ENCODE results near the gene HES6. TPM values are rescaled to one million over a fixed set of nuclear protein-coding genes. Genes with fewer than 3 reads are reported as not detected.

HES6 gene
- total and polyA plus RNA-seq, 9 donors, result 17.1 to 25.9 (median 21.4) TPM

DNA sequence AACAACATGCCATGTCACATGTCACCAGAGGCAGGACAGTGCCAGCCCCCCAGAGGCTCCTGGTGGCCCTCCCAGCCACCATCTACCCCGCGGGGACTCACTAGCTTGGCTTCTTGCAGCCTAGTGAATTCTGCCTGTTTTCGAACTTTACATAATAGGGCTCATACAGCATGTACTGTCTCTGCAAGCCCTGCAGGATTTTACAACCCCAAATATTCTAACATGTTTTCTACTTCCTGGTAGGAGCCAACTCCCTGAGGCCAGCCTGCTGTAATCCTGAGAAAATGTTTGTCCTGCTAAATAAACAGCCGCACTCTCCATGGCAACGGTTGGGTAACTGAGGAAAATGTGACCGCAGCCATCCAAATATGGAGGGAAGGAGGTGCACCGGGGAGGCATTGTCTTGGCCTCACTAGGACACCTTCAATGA lies 45.8 kb upstream of the HES6 start:
- H3K4me3 ChIP-seq (ENCODE audit: low read length), result no peak overlapping the region
- H3K36me3 ChIP-seq (ENCODE audit: control insufficient read depth, insufficient read depth, low read length), result no peaks in the 10 kb centered on the region
- DNase-seq, result peak; percentile 97
- no peaks in the 10 kb centered on the region for H3K9me3 ChIP-seq (replicated peaks; ENCODE audit: control insufficient read depth, low read depth, low read length)
- peak overlapping the region; percentile 95 for H3K27ac ChIP-seq (ENCODE audit: low read length)
- H3K27me3 ChIP-seq (ENCODE audit: control insufficient read depth, insufficient read depth, low read length), result no peaks in the 10 kb centered on the region
- 49% methylated on average over 3 of the region's 7 CpGs for WGBS (ENCODE audit: insufficient coverage)
- H3K4me1 ChIP-seq (ENCODE audit: control insufficient read depth, insufficient read depth, low read length), result peaks cover 48% of the 10 kb centered on the region

DNA sequence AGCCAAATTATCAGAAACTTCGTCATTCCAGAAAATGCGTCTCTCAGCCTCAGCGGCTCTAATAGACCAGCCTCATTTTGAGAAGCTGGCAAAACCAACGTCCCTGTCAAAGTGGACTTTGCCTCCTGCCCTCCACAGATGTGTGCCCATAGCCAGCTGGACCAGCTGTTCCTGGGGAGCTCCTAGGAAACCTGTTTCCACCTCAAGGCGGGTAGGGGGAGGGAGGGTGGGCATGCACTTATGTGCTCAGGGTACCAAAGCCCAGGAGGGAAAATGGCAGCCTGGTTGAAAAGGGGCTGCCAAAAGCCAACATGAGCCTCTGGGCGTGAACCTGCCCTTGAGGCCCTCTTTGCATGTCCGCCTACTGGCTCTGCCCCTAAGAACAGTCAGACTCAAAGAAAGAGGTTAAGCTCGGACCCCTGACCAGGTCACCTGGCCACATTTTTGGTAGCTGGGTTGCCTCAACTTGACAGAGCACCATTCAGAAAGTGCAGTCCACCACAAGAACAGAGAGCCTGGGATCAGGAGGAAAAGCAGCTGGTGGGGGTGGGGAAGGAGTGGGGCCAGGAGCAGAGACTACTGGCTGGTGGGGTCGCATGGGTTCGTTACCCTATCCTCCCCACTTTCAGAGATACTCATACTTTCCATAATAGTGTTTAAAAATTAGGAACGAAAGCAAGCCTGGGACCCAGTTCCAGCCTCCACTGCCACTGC lies 45.1 kb upstream of the HES6 start:
- peaks cover 46% of the 10 kb centered on the region for H3K4me1 ChIP-seq (ENCODE audit: control insufficient read depth, insufficient read depth, low read length)
- no peak for DNase-seq
- H3K27ac ChIP-seq (ENCODE audit: low read length), result peak overlapping the region; percentile 95
- H3K27me3 ChIP-seq (ENCODE audit: control insufficient read depth, insufficient read depth, low read length), result no peaks in the 10 kb centered on the region
- WGBS (ENCODE audit: insufficient coverage), result 74% methylated on average over 7 of the region's 11 CpGs
- no peaks in the 10 kb centered on the region for H3K9me3 ChIP-seq (replicated peaks; ENCODE audit: control insufficient read depth, low read depth, low read length)
- no peak overlapping the region for H3K4me3 ChIP-seq (ENCODE audit: low read length)
- H3K36me3 ChIP-seq (ENCODE audit: control insufficient read depth, insufficient read depth, low read length), result no peaks in the 10 kb centered on the region

DNA sequence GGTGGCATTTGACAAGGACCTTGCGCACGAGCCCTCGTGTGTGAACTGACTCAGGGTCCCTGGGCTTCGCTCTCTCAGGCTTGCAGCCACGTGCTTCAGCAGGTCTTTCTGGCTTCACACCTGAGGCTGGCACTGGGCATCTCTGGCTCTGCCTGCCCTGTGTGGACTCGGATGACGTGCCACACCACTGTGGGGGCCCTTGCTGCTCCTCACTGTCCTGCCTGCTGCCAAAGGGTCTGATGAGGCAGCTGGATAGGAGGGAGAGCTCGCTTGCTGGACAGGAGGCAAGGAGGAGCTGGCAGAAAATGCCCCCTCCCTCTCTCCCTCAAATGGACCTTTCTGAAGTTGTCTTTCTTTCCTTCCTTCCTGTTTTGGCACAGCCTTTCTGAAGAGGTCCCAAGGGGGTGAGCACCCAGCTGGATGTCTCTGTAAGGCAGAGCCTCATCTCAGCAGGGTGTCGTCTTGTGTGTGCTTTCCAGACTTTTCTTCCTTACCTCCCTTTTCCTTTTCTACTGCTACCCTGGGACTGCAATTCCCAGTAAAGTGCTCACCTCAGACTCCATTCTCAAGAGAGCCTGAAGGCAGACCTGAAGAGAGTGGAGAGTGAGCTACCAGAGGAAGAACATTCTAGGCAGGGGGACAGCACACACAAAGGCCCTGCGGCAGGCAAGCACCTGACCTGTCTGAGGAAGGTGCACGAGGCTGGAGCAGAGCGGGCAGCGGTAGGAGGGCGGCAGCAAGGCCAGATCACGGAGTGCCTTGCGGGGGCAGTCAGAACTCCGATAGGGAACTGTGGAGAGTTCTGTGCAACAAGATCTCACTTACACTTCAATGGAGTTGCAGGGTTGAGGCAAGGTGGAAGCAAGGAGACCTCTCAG lies 43.3 kb upstream of the HES6 start:
- H3K4me3 ChIP-seq (ENCODE audit: low read length), result no peak overlapping the region
- H3K27me3 ChIP-seq (ENCODE audit: control insufficient read depth, insufficient read depth, low read length), result no peaks in the 10 kb centered on the region
- 92% methylated on average over 13 of the region's 17 CpGs for WGBS (ENCODE audit: insufficient coverage)
- H3K36me3 ChIP-seq (ENCODE audit: control insufficient read depth, insufficient read depth, low read length), result peaks cover 5% of the 10 kb centered on the region
- DNase-seq, result no peak
- H3K27ac ChIP-seq (ENCODE audit: low read length), result no peak overlapping the region
- H3K9me3 ChIP-seq (replicated peaks; ENCODE audit: control insufficient read depth, low read depth, low read length), result no peaks in the 10 kb centered on the region
- peaks cover 48% of the 10 kb centered on the region for H3K4me1 ChIP-seq (ENCODE audit: control insufficient read depth, insufficient read depth, low read length)

DNA sequence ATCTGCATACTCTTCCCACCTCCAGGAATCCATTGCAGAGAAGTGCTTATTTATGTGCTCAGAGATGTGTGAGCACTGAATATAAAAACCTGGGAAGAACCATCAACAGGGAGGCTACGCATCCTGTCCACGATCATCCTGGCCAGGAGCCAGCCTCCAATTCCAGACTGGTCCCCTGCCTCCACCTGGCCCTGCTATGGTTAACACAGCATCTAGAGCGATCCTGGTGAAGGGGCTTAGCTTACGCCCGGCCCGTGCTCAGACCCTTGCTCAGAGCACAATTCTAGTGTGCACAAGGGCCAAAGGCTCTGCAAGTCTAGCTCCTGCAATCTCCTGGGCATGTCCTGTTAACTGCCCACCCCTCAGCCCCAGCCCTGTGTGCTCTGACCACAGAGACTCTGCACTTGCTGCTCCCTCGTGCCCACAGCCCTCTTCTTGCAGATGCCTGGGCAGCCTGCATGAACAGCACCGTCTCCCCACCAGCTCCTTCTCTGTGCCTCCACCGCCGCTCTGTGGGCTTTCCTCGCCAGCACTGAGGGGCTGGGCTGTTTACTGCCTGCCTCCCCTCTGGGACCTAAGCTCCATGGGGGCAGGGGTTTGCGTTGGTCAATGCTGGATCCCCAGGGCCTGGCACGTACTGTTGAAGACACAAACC lies 42.1 kb upstream of the HES6 start:
- H3K27me3 ChIP-seq (ENCODE audit: control insufficient read depth, insufficient read depth, low read length), result no peaks in the 10 kb centered on the region
- H3K4me1 ChIP-seq (ENCODE audit: control insufficient read depth, insufficient read depth, low read length), result peaks cover 41% of the 10 kb centered on the region
- H3K4me3 ChIP-seq (ENCODE audit: low read length), result no peak overlapping the region
- WGBS (ENCODE audit: insufficient coverage), result 69% methylated on average over 10 of the region's 13 CpGs
- peaks cover 8% of the 10 kb centered on the region for H3K36me3 ChIP-seq (ENCODE audit: control insufficient read depth, insufficient read depth, low read length)
- no peak for DNase-seq
- H3K27ac ChIP-seq (ENCODE audit: low read length), result no peak overlapping the region
- H3K9me3 ChIP-seq (replicated peaks; ENCODE audit: control insufficient read depth, low read depth, low read length), result no peaks in the 10 kb centered on the region

DNA sequence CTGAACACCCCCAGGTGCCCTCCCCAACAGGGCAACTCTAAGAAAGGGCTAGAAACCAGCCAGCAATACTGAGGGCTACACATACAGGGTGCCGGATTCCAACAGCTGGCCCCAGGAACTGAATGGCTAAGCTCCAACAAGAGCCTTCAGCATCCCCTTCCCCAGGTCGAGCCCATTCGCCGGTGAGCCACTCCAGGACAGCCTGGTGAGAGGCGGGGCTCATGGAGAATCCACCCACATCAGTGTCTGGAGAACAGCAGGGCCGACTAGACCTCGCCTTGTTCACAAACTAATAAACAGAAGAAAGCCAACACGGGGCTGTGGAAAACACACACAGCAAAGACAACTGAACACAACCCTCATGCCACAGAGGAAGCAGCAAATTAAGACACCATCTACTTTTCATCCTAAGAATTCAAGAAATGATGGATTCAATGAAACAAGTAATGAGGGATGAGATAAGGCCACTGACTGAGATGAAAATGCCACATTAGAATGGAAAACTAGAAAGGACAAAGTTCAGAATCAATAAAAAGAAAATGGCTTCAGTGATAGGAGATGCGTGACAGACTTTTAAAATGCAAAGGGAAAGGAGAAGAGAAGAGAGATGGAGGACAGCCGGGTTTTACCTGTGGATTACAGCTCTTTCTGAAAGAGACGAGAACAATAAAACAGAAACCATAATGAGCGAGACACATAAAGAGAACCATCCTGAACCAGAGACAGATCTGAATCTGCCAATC lies 40.4 kb upstream of the HES6 start:
- Histone ChIP-seq H3K27me3 (ENCODE audit: control insufficient read depth, insufficient read depth, low read length) (no peaks in the 10 kb centered on the region), H3K27ac (ENCODE audit: low read length) (no peak overlapping the region), H3K4me1 (ENCODE audit: control insufficient read depth, insufficient read depth, low read length) (peaks cover 24% of the 10 kb centered on the region), H3K36me3 (ENCODE audit: control insufficient read depth, insufficient read depth, low read length) (peaks cover 24% of the 10 kb centered on the region), H3K9me3 (replicated peaks; ENCODE audit: control insufficient read depth, low read depth, low read length) (no peaks in the 10 kb centered on the region), H3K4me3 (ENCODE audit: low read length) (no peak overlapping the region)
- 80% methylated on average over 9 of the region's 12 CpGs for WGBS (ENCODE audit: insufficient coverage)
- DNase-seq, result no peak

DNA sequence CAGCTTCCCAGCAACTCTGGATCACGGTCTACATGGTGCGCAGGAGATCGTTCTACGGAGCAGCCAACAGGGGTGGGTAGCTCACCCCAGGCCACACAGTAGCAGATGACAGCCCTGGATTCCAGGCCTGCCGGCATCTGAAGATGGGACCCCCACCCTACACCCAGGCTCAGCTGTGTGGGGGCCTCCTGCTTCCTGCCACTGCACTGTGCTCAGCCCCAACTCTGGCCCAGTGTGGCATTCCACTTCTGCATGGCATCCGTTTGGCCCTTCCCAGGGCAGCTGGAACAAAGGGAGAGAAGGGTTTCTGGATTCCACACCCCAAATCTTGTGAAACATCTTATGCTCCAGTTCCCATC lies 39.5 kb upstream of the HES6 start:
- H3K4me1 ChIP-seq (ENCODE audit: control insufficient read depth, insufficient read depth, low read length), result peaks cover 15% of the 10 kb centered on the region
- DNase-seq, result no peak
- WGBS (ENCODE audit: insufficient coverage), result 80% methylated on average over 6 of the region's 6 CpGs

DNA sequence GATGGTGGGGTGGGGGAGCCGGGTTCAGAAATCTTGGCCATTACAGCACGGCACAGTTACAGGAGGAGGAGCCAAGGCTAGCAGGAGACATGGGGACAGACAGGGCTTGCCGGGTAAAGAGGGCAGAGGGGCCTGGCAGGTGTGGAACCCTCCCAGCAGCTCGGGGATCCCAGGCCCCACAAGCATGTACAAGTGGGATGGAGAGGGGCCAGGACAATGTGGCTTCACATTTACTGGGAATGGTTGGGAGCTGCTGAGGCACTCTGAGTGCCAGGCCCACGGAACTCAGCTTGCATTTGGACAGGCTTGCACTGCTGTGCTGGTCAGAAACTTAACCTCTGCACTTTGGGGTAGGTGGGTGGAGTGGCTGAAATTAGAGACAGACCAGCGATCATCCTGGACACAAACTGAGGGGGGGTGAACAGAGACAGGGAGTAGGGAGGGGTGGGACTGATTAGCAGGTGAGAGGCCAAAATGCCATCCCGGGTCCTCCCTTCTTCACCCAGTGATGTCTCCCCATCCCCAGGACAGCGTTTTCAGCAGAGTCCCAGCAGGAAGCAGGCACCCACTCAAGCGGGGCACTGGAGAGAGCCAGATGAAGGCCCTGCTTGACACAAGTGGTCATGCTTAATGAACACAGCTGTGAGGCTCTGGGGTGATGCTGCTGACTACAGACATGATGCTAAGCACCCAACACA lies 38.9 kb upstream of the HES6 start:
- no peak overlapping the region for H3K27ac ChIP-seq (ENCODE audit: low read length)
- DNase-seq, result no peak
- 40% methylated on average over 7 of the region's 9 CpGs for WGBS (ENCODE audit: insufficient coverage)

More for the DNA sequence above, 39.5 kb upstream of the HES6 start:
- Histone ChIP-seq H3K27ac (ENCODE audit: low read length) (no peak overlapping the region), H3K27me3 (ENCODE audit: control insufficient read depth, insufficient read depth, low read length) (no peaks in the 10 kb centered on the region), H3K36me3 (ENCODE audit: control insufficient read depth, insufficient read depth, low read length) (peaks cover 33% of the 10 kb centered on the region), H3K4me3 (ENCODE audit: low read length) (no peak overlapping the region), H3K9me3 (replicated peaks; ENCODE audit: control insufficient read depth, low read depth, low read length) (no peaks in the 10 kb centered on the region)

DNA sequence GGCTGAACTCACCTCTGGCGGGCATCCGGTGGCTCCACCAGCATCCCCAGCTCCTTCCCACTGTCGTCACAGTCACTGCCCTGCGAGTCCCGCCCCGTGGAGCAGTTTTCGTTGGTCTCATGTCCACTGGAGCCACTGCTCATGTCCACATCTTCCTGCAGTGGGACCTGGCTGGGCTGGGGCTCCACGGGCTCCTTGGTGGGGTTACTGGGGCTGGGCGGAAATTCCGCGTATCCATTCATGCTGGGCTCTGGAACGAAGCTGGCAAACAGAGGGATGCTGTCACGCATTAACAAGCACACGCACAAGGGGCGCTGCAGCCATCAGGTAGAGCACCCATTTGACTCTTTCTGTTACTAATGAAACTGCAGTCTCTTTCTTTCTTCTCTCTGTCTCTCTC lies 37.9 kb upstream of the HES6 start:
- no peaks in the 10 kb centered on the region for H3K27me3 ChIP-seq (ENCODE audit: control insufficient read depth, insufficient read depth, low read length)
- H3K9me3 ChIP-seq (replicated peaks; ENCODE audit: control insufficient read depth, low read depth, low read length), result no peaks in the 10 kb centered on the region
- 88% methylated on average over 13 of the region's 15 CpGs for WGBS (ENCODE audit: insufficient coverage)
- H3K4me1 ChIP-seq (ENCODE audit: control insufficient read depth, insufficient read depth, low read length), result peaks cover 15% of the 10 kb centered on the region
- no peak overlapping the region for H3K4me3 ChIP-seq (ENCODE audit: low read length)
- H3K27ac ChIP-seq (ENCODE audit: low read length), result no peak overlapping the region
- peaks cover 45% of the 10 kb centered on the region for H3K36me3 ChIP-seq (ENCODE audit: control insufficient read depth, insufficient read depth, low read length)
- no peak for DNase-seq

More for the DNA sequence above, 38.9 kb upstream of the HES6 start:
- H3K9me3 ChIP-seq (replicated peaks; ENCODE audit: control insufficient read depth, low read depth, low read length), result no peaks in the 10 kb centered on the region
- peaks cover 38% of the 10 kb centered on the region for H3K36me3 ChIP-seq (ENCODE audit: control insufficient read depth, insufficient read depth, low read length)
- no peak overlapping the region for H3K4me3 ChIP-seq (ENCODE audit: low read length)
- peaks cover 15% of the 10 kb centered on the region for H3K4me1 ChIP-seq (ENCODE audit: control insufficient read depth, insufficient read depth, low read length)
- no peaks in the 10 kb centered on the region for H3K27me3 ChIP-seq (ENCODE audit: control insufficient read depth, insufficient read depth, low read length)

DNA sequence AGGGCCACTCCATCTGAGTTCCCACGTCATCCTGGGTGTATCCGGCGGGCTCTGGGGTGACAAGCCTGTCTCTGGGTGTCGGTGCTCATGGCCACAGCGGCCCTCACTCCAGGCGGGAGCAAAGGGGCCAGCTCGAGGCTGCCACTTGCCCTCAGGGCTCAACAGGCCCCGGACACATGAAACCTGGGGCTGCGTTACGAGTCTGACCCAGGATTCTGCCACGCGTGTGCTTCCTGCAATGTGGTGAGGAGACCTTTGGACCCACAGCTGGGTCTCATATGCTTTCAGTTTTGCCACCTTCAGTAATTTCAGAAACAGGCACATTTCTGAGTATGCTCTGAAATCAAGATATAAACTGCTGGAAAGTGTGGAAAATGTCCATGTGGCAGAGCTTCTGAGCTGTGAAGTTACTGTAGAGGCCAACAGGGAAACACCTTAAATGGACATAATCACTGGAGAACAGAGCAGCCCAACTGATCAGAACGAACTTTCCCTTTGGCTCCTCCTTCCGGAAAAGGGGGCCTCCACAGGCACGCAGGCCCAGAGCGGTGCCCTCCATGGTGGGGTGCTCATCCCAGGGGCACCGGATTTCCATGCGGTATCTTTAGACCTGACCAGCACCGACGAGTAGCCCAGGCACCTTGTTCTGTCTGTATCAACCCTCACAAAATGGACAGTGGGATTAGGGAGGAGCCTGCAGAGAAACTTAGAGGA lies 34.5 kb upstream of the HES6 start:
- no peak for DNase-seq
- Histone ChIP-seq H3K4me1 (ENCODE audit: control insufficient read depth, insufficient read depth, low read length) (peaks cover 9% of the 10 kb centered on the region), H3K27me3 (ENCODE audit: control insufficient read depth, insufficient read depth, low read length) (no peaks in the 10 kb centered on the region), H3K9me3 (replicated peaks; ENCODE audit: control insufficient read depth, low read depth, low read length) (no peaks in the 10 kb centered on the region), H3K27ac (ENCODE audit: low read length) (no peak overlapping the region), H3K4me3 (ENCODE audit: low read length) (no peak overlapping the region), H3K36me3 (ENCODE audit: control insufficient read depth, insufficient read depth, low read length) (peaks cover 66% of the 10 kb centered on the region)
- 79% methylated on average over 20 of the region's 20 CpGs for WGBS (ENCODE audit: insufficient coverage)
